ENCODE results near the gene DGUOK. TPM values are rescaled to one million over a fixed set of nuclear protein-coding genes. Genes with fewer than 3 reads are reported as not detected.

Gene DGUOK
- total RNA-seq, 1 experiment from 2014 or later: 100 TPM

GRCh38 chr2:73918856-73919255, 7.8 kb upstream of the DGUOK start:
- no peaks in the 10 kb centered on the region for H3K9me2 ChIP-seq (ENCODE audit: insufficient read depth)
- BruUV-seq (replicated peaks): no TSS peak
- H3K4me2 ChIP-seq (ENCODE audit: low read length): no peak overlapping the region
- H3K36me3 ChIP-seq (ENCODE audit: control insufficient read depth in 1 of 2, insufficient read depth in 2 of 2, low read length in 2 of 2): no peaks in the 10 kb centered on the region
- no peaks in the 10 kb centered on the region for H3K79me2 ChIP-seq (ENCODE audit: insufficient read depth, low read length)
- RAD21 ChIA-PET (ENCODE audit: low non-redundant PET in 1 of 2, low total read pairs in 2 of 2, uncharacterized antibody in 2 of 2, unreplicated experiment in 2 of 2): no interaction called here
- no peaks in the 10 kb centered on the region for H3K9me3 ChIP-seq (ENCODE audit: control insufficient read depth in 1 of 2, insufficient read depth in 1 of 2, low read depth in 1 of 2, low read length in 2 of 2)
- intact Hi-C loops (cut with micrococcal nuclease): no loop called here
- H2AFZ ChIP-seq (ENCODE audit: low read depth, low read length, poor library complexity, severe bottlenecking): no peak overlapping the region
- H3K9ac ChIP-seq (ENCODE audit: low read length): no peak overlapping the region
- no peak overlapping the region for H3K27ac ChIP-seq (ENCODE audit: low read depth, low read length)
- ATAC-seq: no peak
- no peak overlapping the region for H3K4me3 ChIP-seq (replicated peaks in 1 of 2; ENCODE audit: low read depth in 1 of 2, low read length in 2 of 2)
- POLR2A ChIA-PET: no interaction called here
- TF ChIP-seq ZFX (IDR thresholded peaks at IDR 0.05): no peak
- no peak for TF ChIP-seq TCF7L2 (IDR thresholded peaks at IDR 0.05; ENCODE audit: borderline replicate concordance, extremely low read depth, insufficient read depth, insufficient read length)
- TF ChIP-seq EZH2 (IDR thresholded peaks at IDR 0.05): no peak
- no peak for TF ChIP-seq RAD21 (IDR thresholded peaks at IDR 0.05; ENCODE audit: low read depth)
- TF ChIP-seq MAX (IDR thresholded peaks at IDR 0.05): no peak
- no peak for TF ChIP-seq SRF (IDR thresholded peaks at IDR 0.05; ENCODE audit: low read depth)
- no peak for TF ChIP-seq SIN3A (IDR thresholded peaks at IDR 0.05; ENCODE audit: low read depth)
- no peak for TF ChIP-seq POLR2AphosphoS5 (IDR thresholded peaks at IDR 0.05; ENCODE audit: low read depth, low read length)
- TF ChIP-seq EGR1 (IDR thresholded peaks at IDR 0.05; ENCODE audit: low read depth): no peak
- TF ChIP-seq SP1 (IDR thresholded peaks at IDR 0.05; ENCODE audit: low read depth): no peak
- TF ChIP-seq CBX3 (IDR thresholded peaks at IDR 0.05; ENCODE audit: low read depth): no peak
- TF ChIP-seq JUND (IDR thresholded peaks at IDR 0.05): no peak
- TF ChIP-seq FOSL1 (IDR thresholded peaks at IDR 0.05; ENCODE audit: low read depth): no peak
- no peak for TF ChIP-seq EZH2phosphoT487 (IDR thresholded peaks at IDR 0.05; ENCODE audit: borderline replicate concordance)
- TF ChIP-seq ZBTB33 (IDR thresholded peaks at IDR 0.05; ENCODE audit: extremely low read depth, insufficient replicate concordance, low read length): no peak
- no peak for TF ChIP-seq REST (IDR thresholded peaks at IDR 0.05; ENCODE audit: low read depth)
- TF ChIP-seq CEBPB (IDR thresholded peaks at IDR 0.05; ENCODE audit: low read depth): no peak
- DNase-seq (ENCODE audit: low read depth, low spot score): no peak
- CTCF ChIA-PET: no interaction called here
- H3K4me1 ChIP-seq (ENCODE audit: control insufficient read depth in 1 of 2, insufficient read depth in 2 of 2, low read length in 2 of 2): peaks cover 4 to 10% of the 10 kb centered on the region in 2 experiments; a peak in 3 of 4 replicates
- no peaks in the 10 kb centered on the region for H4K20me1 ChIP-seq (ENCODE audit: insufficient read depth)
- no peaks in the 10 kb centered on the region for H3K27me3 ChIP-seq (ENCODE audit: insufficient read depth, low read length)

Measured in HCT116 (cell line).